NT2/D1 (cell line): Measurements from ENCODE around the gene ABCG8.

ENCODE experiments used
- DNase-seq: peaks from one replicate; pipeline ENCODE4 v3.0.0-alpha.2; 2011; ENCODE audit warnings: low read depth, low spot score
- H3K27me3 ChIP-seq: 2 replicates; pipeline ENCODE4 v1.6.0; 2011; ENCODE audit warnings: mild to moderate bottlenecking; ENCODE audit not compliant: insufficient read length, insufficient read depth
- H3K36me3 ChIP-seq: 2 replicates; pipeline ENCODE4 v1.6.1; 2011; ENCODE audit warnings: mild to moderate bottlenecking, low read length, mixed read lengths; ENCODE audit not compliant: insufficient read depth, insufficient read length
- H3K4me1 ChIP-seq: 2 replicates; pipeline ENCODE4 v1.5.1; 2011; ENCODE audit not compliant: insufficient read depth, insufficient read length
- H3K4me3 ChIP-seq: 2 replicates; pipeline ENCODE4 v1.5.1; 2011; ENCODE audit warnings: low read depth; ENCODE audit not compliant: insufficient read length
- H3K9ac ChIP-seq: 2 replicates; pipeline ENCODE4 v1.6.0; 2011; ENCODE audit warnings: low read depth; ENCODE audit not compliant: insufficient read length
- H3K9me3 ChIP-seq: 2 replicates; pipeline ENCODE4 v1.5.1; 2011; ENCODE audit warnings: mild to moderate bottlenecking, low read length; ENCODE audit not compliant: insufficient read depth
- SUZ12 ChIP-seq: IDR thresholded peaks from 2 replicates; pipeline ENCODE4 v1.6.1; 2011; ENCODE audit not compliant: insufficient read length, insufficient read depth; ENCODE audit errors: extremely low read depth
- YY1 ChIP-seq: IDR thresholded peaks from 2 replicates; pipeline ENCODE4 v1.6.1; 2011; ENCODE audit not compliant: insufficient read length, insufficient read depth
- ZNF274 ChIP-seq: IDR thresholded peaks from 2 replicates; pipeline ENCODE4 v1.6.1; 2011; ENCODE audit warnings: mild to moderate bottlenecking, low read depth, low read length

The ABCG8 gene

GRCh38 chr2:43814711-43815110, 24.1 kb upstream of the ABCG8 start:
- no peaks in the 10 kb centered on the region for H3K36me3 ChIP-seq
- no peak overlapping the region for H3K4me3 ChIP-seq
- TF ChIP-seq SUZ12 = no peak
- no peak for TF ChIP-seq YY1
- no peak for TF ChIP-seq ZNF274
- no peaks in the 10 kb centered on the region for H3K9me3 ChIP-seq
- no peaks in the 10 kb centered on the region for H3K4me1 ChIP-seq
- no peak for DNase-seq
- no peaks in the 10 kb centered on the region for H3K27me3 ChIP-seq
- no peak overlapping the region for H3K9ac ChIP-seq

- Histone ChIP-seq H3K9me3 (no peaks in the 10 kb centered on the region), H3K27me3 (no peaks in the 10 kb centered on the region), H3K4me3 (no peak overlapping the region), H3K36me3 (no peaks in the 10 kb centered on the region), H3K4me1 (peaks cover 2% of the 10 kb centered on the region), H3K9ac (no peak overlapping the region)
- DNase-seq = no peak
- no peak for TF ChIP-seq YY1
- TF ChIP-seq SUZ12 = no peak
- no peak for TF ChIP-seq ZNF274
Observed at GRCh38 chr2:43818761-43819160, 20.0 kb upstream of the ABCG8 start.

GRCh38 chr2:43819491-43820163, 19.1 kb upstream of the ABCG8 start:
- TF ChIP-seq YY1 (no peak), ZNF274 (no peak), SUZ12 (no peak)

GRCh38 chr2:43822839-43823238, 15.9 kb upstream of the ABCG8 start:
- H3K9ac ChIP-seq = no peak overlapping the region
- TF ChIP-seq YY1 = no peak
- no peak for TF ChIP-seq SUZ12
- TF ChIP-seq ZNF274 = no peak
- no peaks in the 10 kb centered on the region for H3K36me3 ChIP-seq
- peaks cover 2% of the 10 kb centered on the region for H3K4me1 ChIP-seq
- no peak for DNase-seq
- H3K4me3 ChIP-seq = no peak overlapping the region
- no peaks in the 10 kb centered on the region for H3K9me3 ChIP-seq
- H3K27me3 ChIP-seq = no peaks in the 10 kb centered on the region

More at GRCh38 chr2:43819491-43820163, 19.1 kb upstream of the ABCG8 start:
- H3K4me3 ChIP-seq = no peak overlapping the region
- H3K36me3 ChIP-seq = no peaks in the 10 kb centered on the region
- H3K4me1 ChIP-seq = peaks cover 2% of the 10 kb centered on the region
- H3K27me3 ChIP-seq = no peaks in the 10 kb centered on the region
- no peaks in the 10 kb centered on the region for H3K9me3 ChIP-seq
- DNase-seq = no peak
- no peak overlapping the region for H3K9ac ChIP-seq

GRCh38 chr2:43823751-43824150, 15.0 kb upstream of the ABCG8 start:
- H3K9me3 ChIP-seq = no peaks in the 10 kb centered on the region
- no peak for DNase-seq
- no peak for TF ChIP-seq ZNF274
- TF ChIP-seq YY1 = no peak
- no peak overlapping the region for H3K4me3 ChIP-seq
- H3K9ac ChIP-seq = no peak overlapping the region
- H3K36me3 ChIP-seq = no peaks in the 10 kb centered on the region
- H3K27me3 ChIP-seq = no peaks in the 10 kb centered on the region
- peaks cover 2% of the 10 kb centered on the region for H3K4me1 ChIP-seq

GRCh38 chr2:43824512-43824911, 14.3 kb upstream of the ABCG8 start:
- no peaks in the 10 kb centered on the region for H3K27me3 ChIP-seq
- TF ChIP-seq SUZ12 (no peak), ZNF274 (no peak), YY1 (no peak)
- peaks cover 2% of the 10 kb centered on the region for H3K4me1 ChIP-seq
- H3K36me3 ChIP-seq = no peaks in the 10 kb centered on the region
- no peak for DNase-seq
- no peak overlapping the region for H3K9ac ChIP-seq
- no peaks in the 10 kb centered on the region for H3K9me3 ChIP-seq
- H3K4me3 ChIP-seq = no peak overlapping the region

GRCh38 chr2:43824951-43825493, 13.7 kb upstream of the ABCG8 start:
- H3K27me3 ChIP-seq = peaks cover 2% of the 10 kb centered on the region
- TF ChIP-seq YY1 = no peak
- no peak for TF ChIP-seq SUZ12
- TF ChIP-seq ZNF274 = no peak
- DNase-seq = no peak
- peaks cover 2% of the 10 kb centered on the region for H3K4me1 ChIP-seq
- H3K4me3 ChIP-seq = no peak overlapping the region
- no peaks in the 10 kb centered on the region for H3K36me3 ChIP-seq
- H3K9ac ChIP-seq = no peak overlapping the region
- no peaks in the 10 kb centered on the region for H3K9me3 ChIP-seq
